Esophagus (tissue), 2 donors: ENCODE data around the gene RIPOR3. TPM values are rescaled to one million over a fixed set of nuclear protein-coding genes. Genes with fewer than 3 reads are reported as not detected.
"Not testable (repeated sequence)": the region's sequence is repeated elsewhere in the genome, so short reads cannot be mapped to it uniquely, and the experiment has no call there.

Source experiments
- H3K27ac ChIP-seq, 2 donors: one replicate each; pipeline ENCODE4 v1.5.1; 2013; ENCODE audit warnings: low read depth in 2 of 2, mild to moderate bottlenecking in 2 of 2, inconsistent platforms in 1 of 2, low read length in 1 of 2, moderate library complexity in 1 of 2
- H3K27me3 ChIP-seq, 2 donors: one replicate each; pipeline ENCODE4 v1.6.1; 2013; ENCODE audit warnings: low read length in 2 of 2, control low read depth in 1 of 2, mild to moderate bottlenecking in 1 of 2; ENCODE audit not compliant: insufficient read depth in 2 of 2, control insufficient read depth in 1 of 2
- H3K36me3 ChIP-seq, 2 donors: one replicate each; pipeline ENCODE4 v1.6.1; 2013; ENCODE audit warnings: low read length in 1 of 2; ENCODE audit not compliant: control insufficient read depth in 2 of 2, insufficient read depth in 2 of 2
- H3K4me1 ChIP-seq, 2 donors: one replicate each; pipeline ENCODE4 v1.6.1; 2013; ENCODE audit warnings: low read length in 1 of 2; ENCODE audit not compliant: control insufficient read depth in 2 of 2, insufficient read depth in 2 of 2
- H3K4me3 ChIP-seq, 2 donors: one replicate each; pipeline ENCODE4 v1.5.1; 2013; ENCODE audit warnings: low read length in 2 of 2, mild to moderate bottlenecking in 2 of 2, low read depth in 1 of 2, moderate library complexity in 1 of 2
- H3K9me3 ChIP-seq, 2 donors: one replicate each; pipeline ENCODE4 v1.6.1; 2013; ENCODE audit warnings: mild to moderate bottlenecking in 2 of 2, low read depth in 1 of 2, low read length in 1 of 2, moderate library complexity in 1 of 2; ENCODE audit not compliant: control insufficient read depth in 2 of 2, insufficient read depth in 1 of 2
- WGBS, 2 donors: extraction: QIAGEN DNeasy Blood & Tissue Kit; methylation state at CpG; one replicate each; pipeline ENCODE4 v1.1.7; 2013; 5-methylcytosine and 5-hydroxymethylcytosine counted together
- polyA plus RNA-seq, 2 donors: library from polyadenylated mRNA; stranded (reverse); fragments of 200-250 nt; gene quantifications; one replicate each; pipeline ENCODE4 v1.2.3, GENCODE V29; 2013
- donor health status: healthy with polysubstance abuse.
- donor health status: Bipolar disorder and iron deficiency.

Gene RIPOR3
- polyA plus RNA-seq, 2 donors = 2.6 to 5.2 TPM

- Histone ChIP-seq H3K4me3 (no peak overlapping the region), H3K4me1 (peaks cover 0 to 6% of the 10 kb centered on the region in 2 donors), H3K9me3 (no peaks in the 10 kb centered on the region), H3K27ac (peak overlapping the region; percentile 9 to 31), H3K27me3 (no peaks in the 10 kb centered on the region), H3K36me3 (peaks cover 0 to 2% of the 10 kb centered on the region in 2 donors)
- WGBS, 2 donors = 69 to 74% methylated on average over 5 of the region's 5 CpGs
Measured at GRCh38 chr20:50541606-50542041, 149.7 kb downstream of the RIPOR3 start.

- WGBS, 2 donors = 83 to 85% methylated on average over 14 of the region's 14 CpGs
- no peaks in the 10 kb centered on the region for H3K9me3 ChIP-seq
- peaks cover 0 to 6% of the 10 kb centered on the region in 2 donors for H3K4me1 ChIP-seq
- no peak overlapping the region for H3K4me3 ChIP-seq
- peaks cover 0 to 2% of the 10 kb centered on the region in 2 donors for H3K36me3 ChIP-seq
- H3K27ac ChIP-seq = peak overlapping the region; percentile 9 to 31
- no peaks in the 10 kb centered on the region for H3K27me3 ChIP-seq
Measured at GRCh38 chr20:50540620-50541605, 150.4 kb downstream of the RIPOR3 start.

GRCh38 chr20:50539798-50540197, 151.5 kb downstream of the RIPOR3 start:
- H3K27me3 ChIP-seq, H3K9me3 ChIP-seq, H3K27ac ChIP-seq, H3K36me3 ChIP-seq, H3K4me3 ChIP-seq, H3K4me1 ChIP-seq: not testable (repeated sequence)
- WGBS, 2 donors = 91 to 94% methylated on average over 8 of the region's 8 CpGs

- peaks cover 0 to 2% of the 10 kb centered on the region in 2 donors for H3K36me3 ChIP-seq
- H3K27me3 ChIP-seq = no peaks in the 10 kb centered on the region
- WGBS, 2 donors = 50 to 58% methylated on average over 4 of the region's 4 CpGs
- H3K9me3 ChIP-seq = no peaks in the 10 kb centered on the region
- peak overlapping the region in 1 of 2 donors; percentile 16 for H3K27ac ChIP-seq
- no peak overlapping the region for H3K4me3 ChIP-seq
- H3K4me1 ChIP-seq = peaks cover 4 to 10% of the 10 kb centered on the region in 2 donors
Measured at GRCh38 chr20:50538276-50538675, 153.1 kb downstream of the RIPOR3 start.

GRCh38 chr20:50537546-50538201, 153.7 kb downstream of the RIPOR3 start:
- Histone ChIP-seq H3K27ac (no peak overlapping the region), H3K4me1 (peaks cover 4 to 10% of the 10 kb centered on the region in 2 donors), H3K9me3 (no peaks in the 10 kb centered on the region), H3K27me3 (no peaks in the 10 kb centered on the region), H3K4me3 (no peak overlapping the region), H3K36me3 (peaks cover 0 to 2% of the 10 kb centered on the region in 2 donors)
- WGBS, 2 donors = 80 to 81% methylated on average over 7 of the region's 7 CpGs

- Histone ChIP-seq H3K36me3 (no peaks in the 10 kb centered on the region), H3K4me1 (peaks cover 4 to 14% of the 10 kb centered on the region in 2 donors), H3K27me3 (no peaks in the 10 kb centered on the region), H3K4me3 (no peak overlapping the region), H3K9me3 (no peaks in the 10 kb centered on the region), H3K27ac (no peak overlapping the region)
- 59 to 62% methylated on average over 4 of the region's 4 CpGs for WGBS, 2 donors
Measured at GRCh38 chr20:50536333-50536732, 155.0 kb downstream of the RIPOR3 start.

Other genes with a start within 250 kb of the RIPOR3 start
- 10 to 100 TPM; 17.7 to 18.0 TPM for gene PTPN1, start 181.2 kb downstream of the RIPOR3 start, polyA plus RNA-seq
- gene PARD6B, start 40.0 kb upstream of the RIPOR3 start, polyA plus RNA-seq = 1 to 10 TPM; 1.6 to 6.5 TPM
- gene BCAS4, start 103.5 kb upstream of the RIPOR3 start, polyA plus RNA-seq = 1 to 10 TPM; 1.2 to 1.5 TPM
- gene ADNP, start 239.9 kb upstream of the RIPOR3 start, polyA plus RNA-seq = 10 to 100 TPM; 18.3 to 33.5 TPM